NCI-H1417 treated with DMSO at 0.1 percent for 48 hours (cell line): ENCODE measurements around the gene FAM78B.

Experiments
- DNase-seq: peaks from one replicate; lab custom pipeline; 2025; lab: John Stamatoyannopoulos, UW

The FAM78B gene

GRCh38 chr1:166166698-166167571 is at the start of gene FAM78B:
Gene FAM78B (minus strand): TSS chr1:166167001. CDS start chr1:166166248, 753 bp downstream.
- DNase-seq, result peak; percentile 27

GRCh38 chr1:166202546-166202945 is 35.7 kb upstream of the FAM78B start:
- DNase-seq, result no peak

- no peak for DNase-seq
Observed at GRCh38 chr1:166200743-166201142, 33.9 kb upstream of the FAM78B start.

GRCh38 chr1:166197597-166197996 is 30.8 kb upstream of the FAM78B start:
- no peak for DNase-seq

GRCh38 chr1:166197141-166197540 is 30.3 kb upstream of the FAM78B start:
- DNase-seq, result no peak

- no peak for DNase-seq
Observed at GRCh38 chr1:166193057-166193698, 26.4 kb upstream of the FAM78B start.

- DNase-seq, result no peak
Observed at GRCh38 chr1:166190400-166190799, 23.6 kb upstream of the FAM78B start.

- no peak for DNase-seq
Observed at GRCh38 chr1:166189126-166189525, 22.3 kb upstream of the FAM78B start.

GRCh38 chr1:166185526-166185925 is 18.7 kb upstream of the FAM78B start:
- DNase-seq, result no peak

- no peak for DNase-seq
Observed at GRCh38 chr1:166184897-166185296, 18.1 kb upstream of the FAM78B start.

- no peak for DNase-seq
Observed at GRCh38 chr1:166184012-166184411, 17.2 kb upstream of the FAM78B start.

- no peak for DNase-seq
Observed at GRCh38 chr1:166182281-166182680, 15.5 kb upstream of the FAM78B start.

- no peak for DNase-seq
Observed at GRCh38 chr1:166176416-166176815, 9.6 kb upstream of the FAM78B start.

- no peak for DNase-seq
Observed at GRCh38 chr1:166175032-166175431, 8.2 kb upstream of the FAM78B start.

GRCh38 chr1:166174108-166174507 is 7.3 kb upstream of the FAM78B start:
- no peak for DNase-seq

- no peak for DNase-seq
Observed at GRCh38 chr1:166172106-166172505, 5.3 kb upstream of the FAM78B start.

- DNase-seq, result no peak
Observed at GRCh38 chr1:166170726-166171125, 3.9 kb upstream of the FAM78B start.

- no peak for DNase-seq
Observed at GRCh38 chr1:166170075-166170474, 3.3 kb upstream of the FAM78B start.

- DNase-seq, result no peak
Observed at GRCh38 chr1:166169182-166169581, 2.4 kb upstream of the FAM78B start.

- no peak for DNase-seq
Observed at GRCh38 chr1:166167572-166167925, 748 bp upstream of the FAM78B start.

- no peak for DNase-seq
Observed at GRCh38 chr1:166166329-166166697, 488 bp downstream of the FAM78B start.

- no peak for DNase-seq
Observed at GRCh38 chr1:166165661-166166328, 1.0 kb downstream of the FAM78B start.
